NCI-H82 (cell line): ENCODE data around the gene ADCYAP1R1.
A peak's percentile ranks its signal among the peaks of the same experiment; 100 is the strongest.
"Not testable (repeated sequence)": the region's sequence is repeated elsewhere in the genome, so short reads cannot be mapped to it uniquely, and the experiment has no call there.

Experiments used
- DNase-seq: peaks from one replicate; lab custom pipeline; 2025; lab: John Stamatoyannopoulos, UW

ADCYAP1R1 gene

GRCh38 chr7:31134246-31135188, 82.4 kb downstream of the ADCYAP1R1 start:
- DNase-seq: peak; percentile 95

DNA sequence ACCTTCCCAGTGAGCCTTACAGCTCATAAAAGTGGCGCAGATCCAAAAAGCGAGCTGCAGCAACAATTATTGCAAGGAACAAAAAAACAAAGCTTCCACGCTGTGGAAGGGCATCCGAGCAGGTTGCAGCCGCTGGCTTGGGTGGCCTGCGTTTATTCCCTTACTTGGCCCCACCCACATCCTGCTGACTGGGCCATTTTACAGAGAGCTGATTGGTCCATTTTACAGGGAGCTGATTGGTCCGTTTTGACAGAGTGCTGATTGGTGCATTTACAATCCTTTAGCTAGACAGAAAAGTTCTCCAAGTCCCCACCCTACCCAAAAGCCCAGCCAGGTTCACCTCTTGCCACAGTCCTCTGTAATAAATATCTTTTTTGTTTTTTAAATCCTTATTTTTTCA, 85.1 kb downstream of the ADCYAP1R1 start:
- DNase-seq: no peak

- peak; percentile 33 for DNase-seq
These were observed 93.2 kb downstream of the ADCYAP1R1 start for GRCh38 chr7:31145339-31145738.

- no peak for DNase-seq
These were observed 93.9 kb downstream of the ADCYAP1R1 start for GRCh38 chr7:31146030-31146429.

- DNase-seq: no peak
These were observed 94.4 kb downstream of the ADCYAP1R1 start for GRCh38 chr7:31146538-31146937.

DNA sequence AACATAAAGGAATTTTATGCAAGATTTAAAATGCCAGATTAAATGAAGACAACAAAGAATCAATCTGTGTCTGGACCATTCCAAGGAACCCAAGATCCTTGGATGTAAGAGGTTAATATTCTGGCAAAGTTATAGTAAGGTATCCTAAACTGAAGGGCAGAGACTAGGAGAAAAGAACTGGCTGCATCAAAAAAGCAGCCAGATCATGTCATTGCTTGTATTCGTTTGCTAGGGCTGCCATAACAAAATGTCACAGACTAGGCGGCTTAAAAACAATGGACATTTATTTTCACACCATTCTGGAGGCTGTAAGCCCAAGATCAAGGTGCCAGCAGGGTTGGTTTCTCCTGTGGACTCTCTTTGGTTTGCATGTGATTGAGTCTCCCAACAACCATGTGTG, 99.7 kb downstream of the ADCYAP1R1 start:
- DNase-seq: no peak

GRCh38 chr7:31153318-31153717, 101.2 kb downstream of the ADCYAP1R1 start:
- not testable (repeated sequence) for DNase-seq

DNA sequence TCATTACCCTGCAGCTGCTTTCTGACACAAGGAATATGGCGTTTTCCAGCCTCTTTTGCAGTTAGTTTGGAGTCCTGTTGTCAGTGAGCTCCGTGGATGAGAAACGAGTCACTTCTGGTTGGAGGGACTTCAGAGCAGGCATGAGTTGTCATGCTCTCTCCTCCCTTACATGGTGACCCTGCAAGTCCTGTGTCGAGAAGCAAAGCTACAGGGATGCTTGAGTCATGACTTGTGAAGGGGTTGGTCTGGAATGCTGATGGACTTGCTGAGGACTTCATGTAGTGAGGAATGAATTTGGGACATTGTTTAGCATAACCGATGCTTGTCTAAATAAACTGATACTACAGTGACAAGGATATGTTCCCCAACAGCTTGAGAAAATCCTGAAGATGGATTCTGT, 108.8 kb downstream of the ADCYAP1R1 start:
- DNase-seq: no peak
